ENCODE results near the gene GPC6.

The GPC6 gene

GRCh38 chr13:94109715-94110374 is 883.2 kb downstream of the GPC6 start:
- Histone ChIP-seq H3K4me1 (ENCODE audit: insufficient read depth, low read length, poor library complexity, severe bottlenecking) (no peaks in the 10 kb centered on the region), H3K9me2 (replicated peaks; ENCODE audit: low read depth, low read length) (no peaks in the 10 kb centered on the region), H3K4me2 (ENCODE audit: low read depth, low read length, poor library complexity, severe bottlenecking) (no peak overlapping the region), H3K36me3 (ENCODE audit: insufficient read depth, low read length) (no peaks in the 10 kb centered on the region), H3F3A (ENCODE audit: low read depth) (no peaks in the 10 kb centered on the region), H3K9ac (ENCODE audit: low read depth, low read length, poor library complexity, severe bottlenecking) (no peak overlapping the region), H3K4me3 (ENCODE audit: low read length, poor library complexity, severe bottlenecking) (no peak overlapping the region), H3K9me3 (ENCODE audit: insufficient read depth, low read depth, low read length) (no peaks in the 10 kb centered on the region), H2AFZ (ENCODE audit: low read length) (no peak overlapping the region), H4K20me1 (ENCODE audit: insufficient read depth, low read length, poor library complexity, severe bottlenecking) (no peaks in the 10 kb centered on the region), H3K27me3 (ENCODE audit: insufficient read depth, low read length, poor library complexity, severe bottlenecking) (no peaks in the 10 kb centered on the region), H3K79me2 (ENCODE audit: insufficient read depth, low read length) (no peaks in the 10 kb centered on the region)
- TF ChIP-seq CTCF (conservative IDR thresholded peaks at IDR 0.05; ENCODE audit: low read length) (no peak), EZH2phosphoT487 (IDR thresholded peaks at IDR 0.05; ENCODE audit: borderline replicate concordance) (no peak)

- no peak overlapping the region for H3K9ac ChIP-seq (ENCODE audit: low read depth, low read length, poor library complexity, severe bottlenecking)
- no peaks in the 10 kb centered on the region for H3K4me1 ChIP-seq (ENCODE audit: insufficient read depth, low read length, poor library complexity, severe bottlenecking)
- no peaks in the 10 kb centered on the region for H3K27me3 ChIP-seq (ENCODE audit: insufficient read depth, low read length, poor library complexity, severe bottlenecking)
- H4K20me1 ChIP-seq (ENCODE audit: insufficient read depth, low read length, poor library complexity, severe bottlenecking) = no peaks in the 10 kb centered on the region
- no peaks in the 10 kb centered on the region for H3K9me2 ChIP-seq (replicated peaks; ENCODE audit: low read depth, low read length)
- no peak overlapping the region for H2AFZ ChIP-seq (ENCODE audit: low read length)
- TF ChIP-seq CTCF (conservative IDR thresholded peaks at IDR 0.05; ENCODE audit: low read length) (no peak), EZH2phosphoT487 (IDR thresholded peaks at IDR 0.05; ENCODE audit: borderline replicate concordance) (no peak)
- H3F3A ChIP-seq (ENCODE audit: low read depth) = no peaks in the 10 kb centered on the region
- H3K4me3 ChIP-seq (ENCODE audit: low read length, poor library complexity, severe bottlenecking) = no peak overlapping the region
- H3K9me3 ChIP-seq (ENCODE audit: insufficient read depth, low read depth, low read length) = no peaks in the 10 kb centered on the region
- no peaks in the 10 kb centered on the region for H3K79me2 ChIP-seq (ENCODE audit: insufficient read depth, low read length)
- H3K36me3 ChIP-seq (ENCODE audit: insufficient read depth, low read length) = no peaks in the 10 kb centered on the region
- no peak overlapping the region for H3K4me2 ChIP-seq (ENCODE audit: low read depth, low read length, poor library complexity, severe bottlenecking)
These were observed 885.6 kb downstream of the GPC6 start for GRCh38 chr13:94112227-94112626.

- Histone ChIP-seq H3K36me3 (ENCODE audit: insufficient read depth, low read length) (no peaks in the 10 kb centered on the region), H3K4me3 (ENCODE audit: low read length, poor library complexity, severe bottlenecking) (no peak overlapping the region), H3F3A (ENCODE audit: low read depth) (no peaks in the 10 kb centered on the region), H3K4me1 (ENCODE audit: insufficient read depth, low read length, poor library complexity, severe bottlenecking) (no peaks in the 10 kb centered on the region), H3K27me3 (ENCODE audit: insufficient read depth, low read length, poor library complexity, severe bottlenecking) (no peaks in the 10 kb centered on the region), H2AFZ (ENCODE audit: low read length) (no peak overlapping the region), H3K9me3 (ENCODE audit: insufficient read depth, low read depth, low read length) (no peaks in the 10 kb centered on the region), H3K9ac (ENCODE audit: low read depth, low read length, poor library complexity, severe bottlenecking) (no peak overlapping the region), H4K20me1 (ENCODE audit: insufficient read depth, low read length, poor library complexity, severe bottlenecking) (no peaks in the 10 kb centered on the region), H3K9me2 (replicated peaks; ENCODE audit: low read depth, low read length) (no peaks in the 10 kb centered on the region), H3K79me2 (ENCODE audit: insufficient read depth, low read length) (no peaks in the 10 kb centered on the region), H3K4me2 (ENCODE audit: low read depth, low read length, poor library complexity, severe bottlenecking) (no peak overlapping the region)
- TF ChIP-seq CTCF (conservative IDR thresholded peaks at IDR 0.05; ENCODE audit: low read length) (no peak), EZH2phosphoT487 (IDR thresholded peaks at IDR 0.05; ENCODE audit: borderline replicate concordance) (no peak)
These were observed 886.1 kb downstream of the GPC6 start for GRCh38 chr13:94112731-94113130.
